AG09309 (cell line): ENCODE data around the gene GATA5.

Experiments used
- DNase-seq: peaks from one replicate; pipeline ENCODE4 v3.0.0-alpha.2; 2010; ENCODE audit warnings: low read depth
- H3K4me3 ChIP-seq: 2 replicates; pipeline ENCODE4 v1.5.1; 2011; ENCODE audit warnings: mild to moderate bottlenecking, low read depth, low read length, moderate library complexity; ENCODE audit not compliant: control insufficient read depth
- TF ChIP-seq, protein P1 (sequence below): IDR thresholded peaks from 2 replicates; pipeline ENCODE4 v1.5.1; 2011; ENCODE audit warnings: mild to moderate bottlenecking, low read depth, low read length, inconsistent platforms; ENCODE audit not compliant: insufficient read depth, control insufficient read depth; ENCODE audit errors: missing control alignments

Gene GATA5

DNA sequence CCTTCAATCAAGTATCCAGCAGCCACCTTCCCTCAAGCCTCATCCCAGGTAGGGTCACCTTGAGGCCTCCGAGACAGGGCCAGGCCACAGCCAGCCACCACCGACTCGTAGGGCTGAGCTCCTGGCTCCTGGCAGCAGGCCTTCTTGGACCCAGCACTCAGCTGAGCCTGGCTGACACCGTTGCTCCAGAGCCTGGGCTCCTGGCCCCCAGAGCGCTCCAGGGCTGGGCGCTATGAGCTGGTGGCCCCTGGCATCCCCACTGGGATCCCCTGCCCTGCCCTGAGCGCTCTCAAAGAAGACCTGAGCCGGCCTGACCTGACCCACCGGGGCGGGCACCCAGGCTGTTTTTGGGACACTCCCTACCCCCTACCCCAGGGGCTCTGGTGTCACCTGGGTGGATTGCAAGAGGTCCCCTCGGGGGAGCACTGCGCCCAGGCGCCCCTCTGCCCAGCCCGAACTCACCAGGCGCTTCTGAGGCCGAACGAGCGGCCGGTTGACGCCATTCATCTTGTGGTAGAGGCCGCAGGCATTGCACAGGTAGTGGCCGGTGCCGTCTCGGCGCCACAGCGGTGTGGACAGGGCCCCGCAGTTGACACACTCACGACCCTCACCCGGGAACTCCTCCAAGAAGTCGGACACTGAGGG is 2.7 kb downstream of the GATA5 start:
- no peak for DNase-seq
- no peak overlapping the region for H3K4me3 ChIP-seq
- TF ChIP-seq, protein P1, sequence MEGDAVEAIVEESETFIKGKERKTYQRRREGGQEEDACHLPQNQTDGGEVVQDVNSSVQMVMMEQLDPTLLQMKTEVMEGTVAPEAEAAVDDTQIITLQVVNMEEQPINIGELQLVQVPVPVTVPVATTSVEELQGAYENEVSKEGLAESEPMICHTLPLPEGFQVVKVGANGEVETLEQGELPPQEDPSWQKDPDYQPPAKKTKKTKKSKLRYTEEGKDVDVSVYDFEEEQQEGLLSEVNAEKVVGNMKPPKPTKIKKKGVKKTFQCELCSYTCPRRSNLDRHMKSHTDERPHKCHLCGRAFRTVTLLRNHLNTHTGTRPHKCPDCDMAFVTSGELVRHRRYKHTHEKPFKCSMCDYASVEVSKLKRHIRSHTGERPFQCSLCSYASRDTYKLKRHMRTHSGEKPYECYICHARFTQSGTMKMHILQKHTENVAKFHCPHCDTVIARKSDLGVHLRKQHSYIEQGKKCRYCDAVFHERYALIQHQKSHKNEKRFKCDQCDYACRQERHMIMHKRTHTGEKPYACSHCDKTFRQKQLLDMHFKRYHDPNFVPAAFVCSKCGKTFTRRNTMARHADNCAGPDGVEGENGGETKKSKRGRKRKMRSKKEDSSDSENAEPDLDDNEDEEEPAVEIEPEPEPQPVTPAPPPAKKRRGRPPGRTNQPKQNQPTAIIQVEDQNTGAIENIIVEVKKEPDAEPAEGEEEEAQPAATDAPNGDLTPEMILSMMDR: no peak

DNA sequence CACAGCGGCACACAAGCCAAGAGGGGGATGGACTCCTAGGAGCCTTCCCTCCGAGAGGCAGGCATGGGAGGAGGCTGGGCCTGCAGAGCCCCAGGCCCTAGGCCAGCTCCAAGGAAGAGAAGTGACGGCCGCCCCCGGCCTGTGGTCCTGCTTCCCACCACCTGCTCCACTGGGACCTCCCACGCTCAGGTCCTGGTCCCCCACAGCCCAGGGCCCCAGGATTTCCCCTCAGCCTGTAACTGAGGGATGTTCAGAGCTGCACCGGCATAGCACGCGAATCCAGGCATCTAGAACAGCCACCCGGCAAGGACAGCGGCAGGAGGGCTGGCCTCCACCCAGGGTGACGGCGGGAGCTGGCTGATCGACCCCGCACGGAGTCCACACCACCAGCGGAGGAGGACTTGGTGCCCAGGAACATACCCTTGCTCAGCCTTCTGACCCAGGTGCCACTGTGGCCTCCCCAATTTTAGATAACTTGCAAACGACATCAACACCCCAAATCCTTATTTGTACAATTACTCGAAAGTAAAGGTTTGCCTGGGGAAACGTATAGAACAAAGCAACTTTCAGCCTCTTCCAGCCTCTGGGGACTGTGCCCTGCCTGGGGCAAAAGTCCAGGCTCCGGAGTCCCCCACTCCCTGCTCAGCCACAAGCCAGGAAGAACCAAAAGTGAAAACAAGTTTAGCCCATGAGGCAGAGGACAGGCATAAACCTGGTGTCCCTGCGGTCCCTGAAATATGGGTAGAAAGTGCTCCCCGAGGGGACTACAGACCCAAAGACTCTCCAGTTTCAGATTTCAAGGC is 3.5 kb downstream of the GATA5 start:
- TF ChIP-seq, protein P1: no peak
- no peak overlapping the region for H3K4me3 ChIP-seq
- DNase-seq: no peak

DNA sequence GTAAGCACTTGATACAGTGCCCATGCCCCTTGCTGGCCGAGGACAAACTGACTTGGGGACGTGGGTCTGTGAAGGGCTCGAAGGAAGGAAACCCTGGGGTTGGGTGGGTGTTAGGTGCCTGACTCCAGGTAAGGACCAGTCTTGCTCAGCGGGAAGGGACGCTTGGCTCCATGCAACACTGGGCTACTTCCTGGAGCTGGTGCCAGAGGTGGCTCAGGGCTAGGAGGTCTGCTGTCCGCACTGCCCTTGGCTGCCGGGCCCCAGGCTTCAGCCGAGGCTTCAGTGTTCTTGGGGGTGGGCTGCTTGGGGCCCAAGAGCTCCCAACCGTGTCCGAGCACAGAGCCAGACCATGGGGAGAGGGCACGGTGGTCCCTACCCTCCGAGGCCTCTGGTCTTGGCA is 5.3 kb downstream of the GATA5 start:
- DNase-seq: no peak
- no peak overlapping the region for H3K4me3 ChIP-seq
- TF ChIP-seq, protein P1: no peak

DNA sequence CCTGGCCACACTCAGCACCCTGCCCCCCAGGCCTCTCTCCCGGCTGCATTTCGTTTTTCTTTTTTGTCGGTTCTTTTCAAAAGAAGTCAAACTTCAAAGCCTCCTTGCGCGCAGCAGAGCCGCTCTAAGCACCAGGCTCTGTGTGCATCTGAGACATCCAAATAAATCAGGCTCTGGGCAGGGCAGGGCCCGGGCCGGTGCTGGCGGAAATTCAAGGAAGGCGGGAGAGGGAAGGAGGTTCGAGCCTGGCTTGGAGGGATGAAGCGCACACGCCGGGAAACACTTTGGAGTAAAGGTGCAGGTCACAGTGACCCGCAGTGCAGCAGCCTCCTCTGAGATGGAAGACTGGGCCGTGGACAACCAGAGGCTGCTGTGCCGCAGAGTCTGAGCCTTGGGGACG is 5.8 kb downstream of the GATA5 start:
- no peak for DNase-seq
- no peak overlapping the region for H3K4me3 ChIP-seq
- TF ChIP-seq, protein P1: no peak

DNA sequence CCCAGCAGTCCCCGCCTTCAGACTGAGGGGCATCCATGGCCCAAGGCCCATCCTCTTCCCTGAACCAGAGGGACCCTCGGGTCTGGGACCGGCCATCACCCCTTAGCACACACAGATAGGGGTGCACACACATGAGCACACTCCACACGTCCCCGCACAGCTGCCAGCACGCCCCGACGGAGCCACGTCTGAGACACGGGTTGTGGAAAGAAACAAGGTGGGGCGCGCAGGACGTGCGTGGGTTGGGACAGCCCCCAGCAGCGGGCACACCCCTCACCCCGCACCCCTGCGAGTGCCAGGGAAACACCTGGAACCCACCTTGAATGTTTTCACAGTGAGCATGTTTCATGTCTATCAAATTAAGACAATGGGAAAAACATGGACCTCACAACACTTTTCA is 6.4 kb downstream of the GATA5 start:
- H3K4me3 ChIP-seq: no peak overlapping the region
- no peak for DNase-seq

DNA sequence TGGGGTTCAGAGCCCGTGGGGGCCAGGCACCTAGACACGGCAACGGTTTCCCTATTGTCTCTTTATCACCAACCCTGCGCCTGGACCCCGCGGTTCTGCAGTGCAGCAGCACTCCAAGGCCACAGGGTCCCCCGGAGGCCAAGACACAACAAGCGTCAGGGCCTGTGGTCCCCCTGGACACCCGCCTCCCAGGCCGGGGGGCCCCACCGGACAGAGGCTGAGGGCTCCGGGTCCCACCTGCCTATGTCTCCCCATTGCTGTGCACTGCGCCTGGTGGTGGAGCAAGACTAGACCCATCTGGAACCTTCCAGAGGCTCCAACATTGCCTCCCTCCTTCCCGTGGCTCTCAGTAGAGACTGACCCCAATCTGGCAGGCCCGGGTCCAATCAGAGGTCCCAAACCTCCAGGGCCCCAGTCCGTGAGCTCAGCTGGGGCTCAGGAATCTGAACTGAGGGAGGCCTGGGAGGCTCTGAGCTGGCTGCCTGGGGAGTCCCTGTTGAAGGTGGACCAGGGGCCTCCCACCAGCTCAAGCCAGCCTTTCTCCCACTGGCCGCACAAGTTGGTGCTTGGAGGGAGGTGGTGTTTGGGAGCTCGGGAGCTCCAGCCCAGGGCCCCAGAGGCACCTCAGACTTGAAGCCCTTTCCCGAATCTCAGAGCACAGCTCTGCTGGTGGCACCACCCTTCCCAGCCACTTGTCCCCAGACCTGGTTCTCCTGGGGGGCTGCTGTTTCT is 8.8 kb downstream of the GATA5 start:
- DNase-seq: no peak
- H3K4me3 ChIP-seq: no peak overlapping the region

More for the DNA sequence above, 6.4 kb downstream of the GATA5 start:
- TF ChIP-seq, protein P1: no peak

More for the DNA sequence above, 8.8 kb downstream of the GATA5 start:
- TF ChIP-seq, protein P1: no peak
